ENCODE results near the gene DGUOK.

Gene DGUOK

GRCh38 chr2:73987948-73988700 lies 61.4 kb downstream of the DGUOK start:
- Histone ChIP-seq H3K9me3 (ENCODE audit: insufficient read depth, low read length) (no peaks in the 10 kb centered on the region), H3K27me3 (ENCODE audit: insufficient read depth, insufficient read length) (peaks cover 24% of the 10 kb centered on the region), H3K4me1 (ENCODE audit: insufficient read depth, insufficient read length) (peaks cover 24% of the 10 kb centered on the region), H3K9ac (ENCODE audit: insufficient read length, low read depth) (no peak overlapping the region), H3K36me3 (ENCODE audit: insufficient read depth, insufficient read length, low read length) (peaks cover 20% of the 10 kb centered on the region), H3K4me3 (ENCODE audit: insufficient read length, low read depth) (no peak overlapping the region)
- no peak for DNase-seq (ENCODE audit: low read depth, low spot score)
- TF ChIP-seq ZNF274 (IDR thresholded peaks at IDR 0.05; ENCODE audit: low read depth, low read length) (no peak), YY1 (IDR thresholded peaks at IDR 0.05; ENCODE audit: insufficient read depth, insufficient read length) (no peak), SUZ12 (IDR thresholded peaks at IDR 0.05; ENCODE audit: extremely low read depth, insufficient read depth, insufficient read length) (no peak)

DNA sequence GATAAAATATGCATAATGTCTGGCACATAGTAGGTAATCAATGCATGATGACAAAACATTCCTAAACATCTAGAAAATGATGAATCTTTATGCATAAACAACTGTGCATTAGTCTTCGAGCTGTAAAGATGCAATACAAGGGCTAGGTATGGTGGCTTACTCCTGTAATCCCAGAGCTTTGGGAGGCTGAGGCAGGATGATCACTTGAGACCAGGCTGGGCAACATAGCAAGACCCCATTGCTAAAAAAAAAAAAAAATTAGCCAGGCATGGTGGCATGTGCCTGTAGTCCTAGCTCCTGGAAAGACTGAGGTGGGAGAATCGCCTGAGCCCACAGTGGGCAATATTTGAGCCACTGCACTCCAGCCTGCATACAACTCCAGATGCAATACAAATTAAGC lies 63.3 kb downstream of the DGUOK start:
- Histone ChIP-seq H3K9ac (ENCODE audit: insufficient read length, low read depth) (no peak overlapping the region), H3K36me3 (ENCODE audit: insufficient read depth, insufficient read length, low read length) (peaks cover 20% of the 10 kb centered on the region), H3K27me3 (ENCODE audit: insufficient read depth, insufficient read length) (peaks cover 10% of the 10 kb centered on the region), H3K9me3 (ENCODE audit: insufficient read depth, low read length) (no peaks in the 10 kb centered on the region), H3K4me1 (ENCODE audit: insufficient read depth, insufficient read length) (peaks cover 18% of the 10 kb centered on the region), H3K4me3 (ENCODE audit: insufficient read length, low read depth) (no peak overlapping the region)
- DNase-seq (ENCODE audit: low read depth, low spot score), result no peak
- no peak for TF ChIP-seq YY1 (IDR thresholded peaks at IDR 0.05; ENCODE audit: insufficient read depth, insufficient read length)
- no peak for TF ChIP-seq SUZ12 (IDR thresholded peaks at IDR 0.05; ENCODE audit: extremely low read depth, insufficient read depth, insufficient read length)
- no peak for TF ChIP-seq ZNF274 (IDR thresholded peaks at IDR 0.05; ENCODE audit: low read depth, low read length)

DNA sequence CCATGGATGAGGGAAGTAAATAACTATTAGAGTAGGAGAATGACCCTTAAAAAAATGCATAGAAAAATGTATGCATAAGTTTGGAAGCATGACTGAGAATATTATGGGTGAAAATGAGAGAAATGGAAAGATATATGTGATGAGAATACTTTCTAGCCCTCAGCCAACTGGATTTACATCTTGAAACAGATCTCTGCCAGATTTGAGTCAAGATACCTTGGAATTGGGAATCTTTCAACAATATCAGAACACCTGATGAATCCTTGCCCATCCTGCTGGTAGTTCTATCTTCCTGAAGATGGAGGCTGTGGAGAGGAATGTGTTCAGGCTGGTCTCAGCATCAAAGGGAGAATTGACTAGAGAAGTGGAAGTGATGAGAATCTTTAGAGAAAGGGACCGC lies 63.9 kb downstream of the DGUOK start:
- peaks cover 18% of the 10 kb centered on the region for H3K4me1 ChIP-seq (ENCODE audit: insufficient read depth, insufficient read length)
- no peak overlapping the region for H3K9ac ChIP-seq (ENCODE audit: insufficient read length, low read depth)
- TF ChIP-seq ZNF274 (IDR thresholded peaks at IDR 0.05; ENCODE audit: low read depth, low read length) (no peak), YY1 (IDR thresholded peaks at IDR 0.05; ENCODE audit: insufficient read depth, insufficient read length) (no peak), SUZ12 (IDR thresholded peaks at IDR 0.05; ENCODE audit: extremely low read depth, insufficient read depth, insufficient read length) (no peak)
- peaks cover 20% of the 10 kb centered on the region for H3K36me3 ChIP-seq (ENCODE audit: insufficient read depth, insufficient read length, low read length)
- H3K9me3 ChIP-seq (ENCODE audit: insufficient read depth, low read length), result no peaks in the 10 kb centered on the region
- no peak overlapping the region for H3K4me3 ChIP-seq (ENCODE audit: insufficient read length, low read depth)
- no peak for DNase-seq (ENCODE audit: low read depth, low spot score)
- H3K27me3 ChIP-seq (ENCODE audit: insufficient read depth, insufficient read length), result peaks cover 10% of the 10 kb centered on the region

GRCh38 chr2:73992036-73992435 lies 65.4 kb downstream of the DGUOK start:
- H3K36me3 ChIP-seq (ENCODE audit: insufficient read depth, insufficient read length, low read length), result peaks cover 9% of the 10 kb centered on the region
- peaks cover 8% of the 10 kb centered on the region for H3K4me1 ChIP-seq (ENCODE audit: insufficient read depth, insufficient read length)
- DNase-seq (ENCODE audit: low read depth, low spot score), result no peak
- no peaks in the 10 kb centered on the region for H3K27me3 ChIP-seq (ENCODE audit: insufficient read depth, insufficient read length)
- H3K4me3 ChIP-seq (ENCODE audit: insufficient read length, low read depth), result no peak overlapping the region
- H3K9me3 ChIP-seq (ENCODE audit: insufficient read depth, low read length), result no peaks in the 10 kb centered on the region
- H3K9ac ChIP-seq (ENCODE audit: insufficient read length, low read depth), result no peak overlapping the region
- TF ChIP-seq SUZ12 (IDR thresholded peaks at IDR 0.05; ENCODE audit: extremely low read depth, insufficient read depth, insufficient read length), result no peak
- no peak for TF ChIP-seq ZNF274 (IDR thresholded peaks at IDR 0.05; ENCODE audit: low read depth, low read length)
- no peak for TF ChIP-seq YY1 (IDR thresholded peaks at IDR 0.05; ENCODE audit: insufficient read depth, insufficient read length)

DNA sequence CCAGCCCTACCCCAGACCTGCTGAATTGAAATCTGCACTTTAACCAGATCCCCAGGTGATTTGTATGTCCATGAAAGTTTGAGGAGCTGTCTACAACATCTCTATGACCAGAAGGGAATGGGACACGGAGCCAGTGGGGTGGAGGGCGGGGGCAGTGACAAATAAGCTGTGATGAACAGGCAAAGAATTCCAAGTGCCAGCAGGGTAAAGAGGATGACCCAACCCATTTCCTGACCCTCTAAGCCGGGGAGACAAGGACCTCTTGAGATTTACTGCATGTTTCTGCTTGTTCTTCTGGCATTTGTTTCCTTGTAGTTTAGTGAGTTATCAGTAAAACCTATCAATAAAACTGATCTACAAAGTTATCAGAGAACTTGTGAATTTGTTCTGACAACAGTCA lies 66.7 kb downstream of the DGUOK start:
- H3K36me3 ChIP-seq (ENCODE audit: insufficient read depth, insufficient read length, low read length), result peaks cover 2% of the 10 kb centered on the region

DNA sequence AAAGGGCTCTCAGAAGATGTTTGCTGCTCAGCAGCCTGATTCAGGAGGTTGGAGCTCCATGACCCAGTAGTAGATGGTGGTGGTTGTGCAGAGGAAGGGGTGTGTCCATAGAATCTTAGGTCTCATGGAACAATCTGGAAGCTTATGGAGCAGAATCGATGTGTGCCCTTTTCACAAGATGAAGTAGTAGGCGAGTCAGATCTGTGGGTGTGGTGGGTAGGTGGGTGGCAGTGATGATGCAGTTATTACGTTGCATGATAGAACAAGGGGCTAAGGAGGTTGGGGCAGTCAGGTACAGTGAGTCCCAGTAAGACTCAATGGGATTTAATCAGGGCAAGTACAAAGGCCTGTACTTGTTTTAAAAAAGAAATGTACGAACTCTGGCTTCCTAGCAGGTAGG lies 67.1 kb downstream of the DGUOK start:
- no peaks in the 10 kb centered on the region for H3K27me3 ChIP-seq (ENCODE audit: insufficient read depth, insufficient read length)
- DNase-seq (ENCODE audit: low read depth, low spot score), result no peak
- H3K4me1 ChIP-seq (ENCODE audit: insufficient read depth, insufficient read length), result peaks cover 5% of the 10 kb centered on the region
- no peak overlapping the region for H3K4me3 ChIP-seq (ENCODE audit: insufficient read length, low read depth)
- TF ChIP-seq YY1 (IDR thresholded peaks at IDR 0.05; ENCODE audit: insufficient read depth, insufficient read length) (no peak), ZNF274 (IDR thresholded peaks at IDR 0.05; ENCODE audit: low read depth, low read length) (no peak), SUZ12 (IDR thresholded peaks at IDR 0.05; ENCODE audit: extremely low read depth, insufficient read depth, insufficient read length) (no peak)
- H3K9me3 ChIP-seq (ENCODE audit: insufficient read depth, low read length), result no peaks in the 10 kb centered on the region
- H3K9ac ChIP-seq (ENCODE audit: insufficient read length, low read depth), result no peak overlapping the region
- H3K36me3 ChIP-seq (ENCODE audit: insufficient read depth, insufficient read length, low read length), result no peaks in the 10 kb centered on the region

More for the DNA sequence above, 66.7 kb downstream of the DGUOK start:
- Histone ChIP-seq H3K9ac (ENCODE audit: insufficient read length, low read depth) (no peak overlapping the region), H3K4me1 (ENCODE audit: insufficient read depth, insufficient read length) (peaks cover 7% of the 10 kb centered on the region), H3K27me3 (ENCODE audit: insufficient read depth, insufficient read length) (no peaks in the 10 kb centered on the region), H3K4me3 (ENCODE audit: insufficient read length, low read depth) (no peak overlapping the region), H3K9me3 (ENCODE audit: insufficient read depth, low read length) (no peaks in the 10 kb centered on the region)
- DNase-seq (ENCODE audit: low read depth, low spot score), result no peak
- no peak for TF ChIP-seq YY1 (IDR thresholded peaks at IDR 0.05; ENCODE audit: insufficient read depth, insufficient read length)
- TF ChIP-seq ZNF274 (IDR thresholded peaks at IDR 0.05; ENCODE audit: low read depth, low read length), result no peak
- TF ChIP-seq SUZ12 (IDR thresholded peaks at IDR 0.05; ENCODE audit: extremely low read depth, insufficient read depth, insufficient read length), result no peak

GRCh38 chr2:73994178-73994831 lies 67.6 kb downstream of the DGUOK start:
- H3K9ac ChIP-seq (ENCODE audit: insufficient read length, low read depth), result no peak overlapping the region
- TF ChIP-seq YY1 (IDR thresholded peaks at IDR 0.05; ENCODE audit: insufficient read depth, insufficient read length) (no peak), ZNF274 (IDR thresholded peaks at IDR 0.05; ENCODE audit: low read depth, low read length) (no peak), SUZ12 (IDR thresholded peaks at IDR 0.05; ENCODE audit: extremely low read depth, insufficient read depth, insufficient read length) (no peak)
- H3K9me3 ChIP-seq (ENCODE audit: insufficient read depth, low read length), result no peaks in the 10 kb centered on the region
- H3K36me3 ChIP-seq (ENCODE audit: insufficient read depth, insufficient read length, low read length), result no peaks in the 10 kb centered on the region
- H3K4me3 ChIP-seq (ENCODE audit: insufficient read length, low read depth), result no peak overlapping the region
- DNase-seq (ENCODE audit: low read depth, low spot score), result no peak
- H3K4me1 ChIP-seq (ENCODE audit: insufficient read depth, insufficient read length), result peaks cover 9% of the 10 kb centered on the region
- no peaks in the 10 kb centered on the region for H3K27me3 ChIP-seq (ENCODE audit: insufficient read depth, insufficient read length)

All from NT2/D1 (cell line).